Activated T-cell treated with anti-CD3 and anti-CD28 coated beads for 48 hours (primary cell): Measurements from ENCODE around the gene SSRP1.
"Not testable (repeated sequence)": the region's sequence is repeated elsewhere in the genome, so short reads cannot be mapped to it uniquely, and the experiment has no call there.

Experiments
- DNase-seq: peaks from one replicate; pipeline ENCODE4 v3.0.0-alpha.2; 2020; ENCODE audit warnings: low read depth

Gene SSRP1, protein sequence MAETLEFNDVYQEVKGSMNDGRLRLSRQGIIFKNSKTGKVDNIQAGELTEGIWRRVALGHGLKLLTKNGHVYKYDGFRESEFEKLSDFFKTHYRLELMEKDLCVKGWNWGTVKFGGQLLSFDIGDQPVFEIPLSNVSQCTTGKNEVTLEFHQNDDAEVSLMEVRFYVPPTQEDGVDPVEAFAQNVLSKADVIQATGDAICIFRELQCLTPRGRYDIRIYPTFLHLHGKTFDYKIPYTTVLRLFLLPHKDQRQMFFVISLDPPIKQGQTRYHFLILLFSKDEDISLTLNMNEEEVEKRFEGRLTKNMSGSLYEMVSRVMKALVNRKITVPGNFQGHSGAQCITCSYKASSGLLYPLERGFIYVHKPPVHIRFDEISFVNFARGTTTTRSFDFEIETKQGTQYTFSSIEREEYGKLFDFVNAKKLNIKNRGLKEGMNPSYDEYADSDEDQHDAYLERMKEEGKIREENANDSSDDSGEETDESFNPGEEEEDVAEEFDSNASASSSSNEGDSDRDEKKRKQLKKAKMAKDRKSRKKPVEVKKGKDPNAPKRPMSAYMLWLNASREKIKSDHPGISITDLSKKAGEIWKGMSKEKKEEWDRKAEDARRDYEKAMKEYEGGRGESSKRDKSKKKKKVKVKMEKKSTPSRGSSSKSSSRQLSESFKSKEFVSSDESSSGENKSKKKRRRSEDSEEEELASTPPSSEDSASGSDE

DNA sequence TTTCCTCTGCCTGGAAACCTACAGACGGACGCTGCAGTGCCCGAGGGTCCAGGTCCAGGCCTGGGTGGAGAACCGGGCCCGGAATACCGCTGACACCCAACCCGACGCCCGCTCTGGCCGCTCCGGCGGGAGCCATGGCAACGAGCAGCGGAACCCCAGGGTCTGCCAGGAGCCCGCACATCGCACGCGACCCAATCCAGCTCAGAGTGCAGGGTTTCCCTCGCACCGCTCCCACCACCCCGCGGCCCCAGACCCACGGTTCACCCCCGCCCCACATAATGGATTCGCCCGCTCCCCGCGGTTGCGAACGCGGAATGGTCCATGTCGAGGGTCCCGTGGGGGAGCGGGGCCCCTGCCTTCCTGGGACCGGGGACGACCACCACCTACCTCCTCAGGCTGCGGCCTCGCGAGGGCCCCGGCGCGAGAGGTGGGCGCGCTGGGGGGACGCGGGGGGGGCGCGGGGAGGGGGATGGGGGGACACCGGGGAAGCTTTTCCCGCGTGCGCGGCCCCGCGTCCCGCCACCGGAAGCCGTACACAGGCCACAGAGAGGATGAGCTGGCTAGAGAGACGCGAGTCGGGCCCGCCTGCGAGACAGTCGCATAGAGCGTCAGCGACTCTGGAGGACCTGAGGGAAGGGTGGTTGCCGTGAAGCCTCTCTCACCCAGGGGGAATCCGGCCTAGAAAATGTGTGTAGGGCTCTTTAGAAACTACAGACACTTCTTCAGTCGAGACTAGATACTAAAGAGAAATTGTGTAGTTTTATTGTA lies at the start of gene SSRP1:
TSS of gene SSRP1 (minus strand) at position 550 of the 768 bp plus-strand sequence. CDS start 771 bp downstream, outside the sequence.
- peak; percentile 85 for DNase-seq

DNA sequence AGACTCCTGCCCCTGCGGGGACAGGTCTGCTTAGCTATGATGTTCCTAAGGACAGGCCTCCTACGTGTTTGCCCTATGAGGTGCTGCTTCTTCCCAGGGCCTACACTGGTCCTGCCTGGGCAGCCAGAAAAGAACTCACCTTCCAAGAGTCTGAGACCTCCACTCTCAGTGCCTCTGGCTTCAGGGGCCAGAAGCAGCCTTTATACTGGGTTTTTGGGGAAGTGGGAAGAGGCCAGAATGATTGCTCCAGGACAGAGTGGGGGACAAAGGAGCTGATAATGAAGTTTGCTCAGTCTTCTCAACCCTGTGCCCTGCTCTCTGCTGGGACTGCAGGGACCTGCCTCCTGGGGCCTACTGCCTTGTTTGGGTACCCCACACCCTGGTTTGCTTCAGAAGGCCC lies 45.3 kb upstream of the SSRP1 start, which contains the start of gene PRG3:
TSS of gene PRG3 (minus strand) at position 176 of the 400 bp plus-strand sequence. CDS start 442 bp downstream, outside the sequence.
- no peak for DNase-seq

DNA sequence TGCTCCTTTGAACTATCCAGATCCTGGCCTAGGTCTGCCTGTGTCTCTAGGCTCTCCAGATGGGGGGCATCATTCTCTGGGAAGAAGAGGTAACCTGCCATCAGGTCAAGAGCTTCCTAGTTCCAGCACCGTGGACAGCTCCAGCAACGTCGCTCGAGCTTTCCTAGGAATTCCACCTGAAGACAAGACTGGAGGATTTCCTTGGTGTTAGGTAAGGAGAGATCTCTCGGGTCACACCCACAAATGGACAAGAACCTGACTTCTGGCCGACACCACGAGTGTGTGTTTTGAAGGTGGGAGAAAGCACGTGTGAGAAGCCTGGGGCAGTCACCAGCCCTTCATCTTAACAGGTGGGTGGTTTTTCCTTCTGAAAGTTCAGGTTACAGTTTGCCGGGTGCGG lies 44.0 kb upstream of the SSRP1 start:
- no peak for DNase-seq

DNA sequence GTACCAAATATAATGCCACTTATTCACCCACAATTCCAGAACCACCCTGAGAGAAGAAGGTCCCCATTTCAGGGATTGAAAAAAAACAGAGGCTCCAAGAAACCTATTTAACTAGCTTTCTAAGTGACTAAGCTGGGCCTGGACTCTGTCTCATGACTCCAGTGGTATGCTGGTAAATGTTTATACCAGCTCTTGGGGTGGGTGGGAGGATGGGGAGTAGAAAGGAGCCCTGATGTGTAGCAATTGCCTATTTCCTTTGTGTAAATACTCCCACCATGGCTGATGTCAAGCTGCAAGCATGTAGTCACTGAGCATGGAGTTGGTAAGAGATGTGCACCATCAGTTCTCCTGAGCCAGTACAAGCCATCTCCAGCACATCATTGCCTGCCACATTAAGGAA lies 42.5 kb upstream of the SSRP1 start:
- no peak for DNase-seq

DNA sequence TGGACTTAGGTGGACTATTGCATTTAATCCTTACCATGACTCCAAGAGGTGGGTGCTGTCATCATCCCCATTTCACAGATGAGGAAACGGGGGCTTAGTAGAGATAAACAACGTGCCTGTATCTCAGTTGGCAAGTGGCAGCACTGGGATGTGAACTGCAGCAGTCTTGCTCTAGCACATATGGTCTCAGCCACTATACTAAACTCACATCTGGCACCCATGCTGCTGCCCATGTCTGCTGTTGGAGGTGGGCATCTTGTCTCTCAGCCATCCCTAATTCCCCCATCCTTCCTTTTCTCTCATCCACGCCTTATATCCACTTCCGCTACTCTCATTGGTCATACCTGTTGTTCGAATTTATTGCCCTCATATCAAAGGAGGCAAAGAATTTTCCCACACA lies 41.4 kb upstream of the SSRP1 start:
- no peak for DNase-seq

DNA sequence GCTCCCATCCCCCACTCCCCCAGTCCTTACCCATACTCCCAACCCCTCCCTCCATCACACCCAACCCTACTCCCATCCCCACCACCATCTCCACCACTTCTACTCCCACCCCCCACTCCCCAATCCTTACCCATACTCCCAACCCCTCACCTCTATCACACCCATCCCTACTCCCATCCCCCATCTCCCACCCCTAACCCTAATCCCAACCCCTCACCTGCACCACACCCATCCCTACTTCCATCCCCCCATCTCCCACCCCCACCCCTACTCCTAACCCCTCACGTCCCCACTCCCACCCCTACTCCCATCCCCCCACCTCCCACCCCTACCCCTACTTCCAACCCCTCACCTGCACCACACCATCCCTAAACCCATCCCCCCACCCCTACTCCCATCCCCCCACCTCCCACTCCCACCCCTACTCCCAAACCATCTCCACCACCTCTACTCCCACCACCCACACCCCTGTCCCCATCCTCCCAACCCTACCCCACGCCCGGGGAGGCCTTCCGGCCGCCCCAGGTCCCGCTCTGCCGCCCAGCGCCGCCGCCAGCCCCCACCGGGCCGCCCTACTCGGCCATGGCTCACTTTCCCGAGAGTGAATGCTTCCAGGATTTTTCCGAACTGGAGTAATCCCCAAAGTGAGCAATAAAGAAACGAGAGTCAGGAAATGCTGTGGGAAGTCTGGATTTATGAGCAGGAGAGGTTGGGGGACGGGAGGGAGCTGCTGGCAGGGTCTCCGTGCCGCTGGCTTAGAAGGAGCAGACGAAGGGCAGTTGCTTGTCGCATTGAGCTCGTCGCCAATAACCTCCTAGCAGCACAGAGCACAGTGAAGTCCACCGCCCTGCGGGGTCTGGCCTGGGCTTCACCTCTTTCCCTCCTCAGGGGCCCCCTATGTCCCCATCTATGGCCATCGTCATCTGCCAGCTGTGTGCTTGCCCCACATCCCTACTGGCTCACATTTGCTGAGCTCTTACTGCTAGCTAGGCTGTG lies 40.7 kb upstream of the SSRP1 start:
- no peak for DNase-seq

DNA sequence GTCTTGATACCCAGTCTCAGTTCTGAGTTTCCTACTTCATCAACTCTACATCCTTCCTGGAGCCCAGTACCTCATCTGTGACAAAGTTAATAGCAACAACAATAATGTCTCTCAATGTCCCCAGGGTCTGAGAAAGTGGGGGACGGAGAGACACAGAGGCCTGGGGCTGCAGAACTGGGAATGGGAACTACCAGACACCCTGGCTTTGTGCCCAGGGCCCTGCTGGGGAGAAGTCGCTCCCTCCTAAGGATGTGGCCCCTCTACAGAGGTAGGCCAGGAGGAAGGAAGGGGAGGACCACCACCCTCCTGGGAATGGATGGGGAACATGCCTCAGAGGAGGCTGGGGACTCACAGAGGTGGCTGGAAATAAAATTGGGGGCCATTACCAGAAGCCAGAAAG lies 39.8 kb upstream of the SSRP1 start:
- no peak for DNase-seq

DNA sequence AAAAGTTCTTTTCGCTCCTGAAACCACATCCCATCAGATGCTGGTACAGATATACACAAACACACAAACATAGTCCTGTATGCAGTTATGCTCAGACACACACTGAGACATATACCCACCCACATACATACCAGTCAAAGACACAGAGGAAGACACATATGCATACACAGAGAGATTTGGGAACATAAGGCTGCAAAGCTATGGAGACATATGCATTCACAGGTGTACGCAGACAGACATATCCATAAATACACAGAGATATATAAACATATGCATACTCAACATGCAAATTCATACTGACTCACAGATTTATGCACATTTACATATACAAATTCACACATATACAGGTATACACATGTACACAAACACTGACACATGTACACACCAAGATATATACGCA lies 39.3 kb upstream of the SSRP1 start:
- no peak for DNase-seq

DNA sequence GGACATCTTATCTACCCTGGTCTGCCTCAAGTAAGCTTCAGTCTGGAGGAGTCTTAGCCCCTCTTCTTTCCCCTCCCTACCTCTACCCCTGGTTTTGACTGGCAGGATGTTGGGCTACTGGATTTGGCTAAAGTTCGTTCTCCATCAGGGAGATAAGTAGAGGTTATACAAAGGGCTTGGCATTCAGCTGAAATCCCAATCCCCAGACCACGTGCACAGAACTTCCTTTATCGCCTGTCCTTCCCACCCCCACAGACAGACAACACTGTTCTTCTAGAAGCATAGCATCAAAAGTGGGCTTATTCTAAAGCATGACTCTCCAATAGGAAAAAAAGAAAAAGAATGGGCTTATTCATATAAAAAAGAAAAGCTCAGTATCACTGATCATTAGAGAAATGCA lies 37.5 kb upstream of the SSRP1 start:
- DNase-seq = no peak

DNA sequence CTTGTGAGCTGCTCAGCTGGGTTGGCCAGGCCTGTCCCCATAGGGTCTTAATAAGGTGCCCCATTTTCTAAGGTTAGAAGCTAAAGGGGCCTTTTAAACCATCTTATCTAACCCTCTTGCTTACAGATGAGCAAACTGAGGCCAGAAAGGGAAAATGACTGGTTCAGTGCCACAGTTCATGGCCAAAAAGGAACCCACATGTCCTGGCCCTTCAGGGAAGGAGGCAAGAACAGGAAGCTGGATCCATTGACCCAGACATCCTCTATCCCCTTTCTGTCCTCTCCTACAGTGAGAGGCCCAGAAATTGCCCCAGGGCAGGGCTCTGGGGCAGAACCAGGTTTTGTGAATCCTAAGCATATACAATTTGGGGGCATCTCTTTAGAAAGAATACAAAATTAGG lies 35.2 kb upstream of the SSRP1 start:
- DNase-seq = no peak

DNA sequence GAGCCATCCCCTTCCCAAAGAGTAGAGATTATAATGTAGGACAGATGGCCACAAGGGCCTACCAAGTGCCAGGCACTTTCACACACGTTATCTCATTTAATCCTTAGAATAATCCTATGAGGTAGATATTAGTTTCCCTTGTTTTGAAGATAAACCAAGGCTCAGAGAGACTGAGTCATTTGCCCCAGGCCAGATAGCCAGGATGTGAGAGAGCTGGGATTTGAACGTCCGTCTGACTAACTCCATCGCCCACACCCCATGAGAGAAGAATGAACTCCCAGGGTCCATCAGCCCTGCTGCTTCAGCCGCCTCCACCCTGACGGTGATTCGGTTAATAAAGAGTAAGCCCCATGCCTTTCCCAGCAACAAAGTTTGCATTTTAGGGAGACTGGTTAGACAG lies 34.6 kb upstream of the SSRP1 start:
- DNase-seq = no peak

DNA sequence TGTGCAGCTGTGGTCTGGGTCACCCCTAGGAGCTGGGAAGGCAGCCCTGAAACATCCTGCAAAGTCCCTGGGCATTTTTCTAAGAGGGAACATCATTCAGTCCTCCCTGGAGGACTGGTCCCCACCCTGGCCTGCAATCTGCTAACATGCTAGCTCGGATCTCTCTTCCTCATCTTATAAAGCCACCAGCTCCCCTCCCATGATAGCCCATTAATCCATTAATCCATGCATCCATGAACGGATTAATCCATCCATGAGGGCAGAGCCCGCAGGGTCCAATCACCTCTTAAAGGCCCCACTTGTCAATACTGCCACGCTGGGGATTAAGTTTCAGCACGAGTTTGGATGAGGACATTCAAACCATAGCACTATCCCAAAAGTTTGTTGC lies 33.1 kb upstream of the SSRP1 start:
- no peak for DNase-seq

DNA sequence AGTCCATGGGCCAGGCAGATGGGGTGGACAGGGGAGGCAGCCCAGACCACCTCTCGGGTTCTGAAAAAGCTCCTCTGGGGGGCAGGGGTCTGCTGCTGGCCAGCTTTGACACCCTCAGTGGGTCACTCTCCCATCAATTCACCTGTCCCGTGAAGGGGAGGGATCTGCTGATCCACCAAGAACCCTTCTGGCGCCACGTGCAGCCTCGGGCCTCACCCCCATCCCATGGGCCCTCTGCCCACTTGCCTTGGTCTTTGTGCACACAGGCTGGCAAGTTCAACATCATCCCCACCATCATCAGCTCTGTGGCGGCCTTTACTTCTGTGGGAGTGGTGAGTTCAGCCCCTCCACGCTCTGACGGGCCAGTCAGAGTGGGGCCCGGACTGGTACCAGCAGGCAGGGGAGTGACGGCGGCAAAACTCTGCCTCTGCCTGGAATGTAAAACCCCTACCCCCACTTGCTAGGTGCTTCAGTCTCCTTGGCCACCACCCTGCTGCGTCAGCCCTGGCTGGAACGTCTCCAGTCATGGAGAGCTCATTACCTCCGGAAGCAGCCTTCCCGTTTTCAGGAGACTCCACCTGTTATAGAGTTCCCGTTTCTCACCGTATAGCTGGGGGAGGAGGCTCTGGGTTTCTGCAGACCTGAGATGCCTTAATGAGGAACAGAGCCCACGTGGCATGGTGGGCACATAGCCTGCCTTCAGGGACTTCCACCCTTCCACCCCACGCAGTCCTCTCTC lies 32.6 kb upstream of the SSRP1 start:
- no peak for DNase-seq

DNA sequence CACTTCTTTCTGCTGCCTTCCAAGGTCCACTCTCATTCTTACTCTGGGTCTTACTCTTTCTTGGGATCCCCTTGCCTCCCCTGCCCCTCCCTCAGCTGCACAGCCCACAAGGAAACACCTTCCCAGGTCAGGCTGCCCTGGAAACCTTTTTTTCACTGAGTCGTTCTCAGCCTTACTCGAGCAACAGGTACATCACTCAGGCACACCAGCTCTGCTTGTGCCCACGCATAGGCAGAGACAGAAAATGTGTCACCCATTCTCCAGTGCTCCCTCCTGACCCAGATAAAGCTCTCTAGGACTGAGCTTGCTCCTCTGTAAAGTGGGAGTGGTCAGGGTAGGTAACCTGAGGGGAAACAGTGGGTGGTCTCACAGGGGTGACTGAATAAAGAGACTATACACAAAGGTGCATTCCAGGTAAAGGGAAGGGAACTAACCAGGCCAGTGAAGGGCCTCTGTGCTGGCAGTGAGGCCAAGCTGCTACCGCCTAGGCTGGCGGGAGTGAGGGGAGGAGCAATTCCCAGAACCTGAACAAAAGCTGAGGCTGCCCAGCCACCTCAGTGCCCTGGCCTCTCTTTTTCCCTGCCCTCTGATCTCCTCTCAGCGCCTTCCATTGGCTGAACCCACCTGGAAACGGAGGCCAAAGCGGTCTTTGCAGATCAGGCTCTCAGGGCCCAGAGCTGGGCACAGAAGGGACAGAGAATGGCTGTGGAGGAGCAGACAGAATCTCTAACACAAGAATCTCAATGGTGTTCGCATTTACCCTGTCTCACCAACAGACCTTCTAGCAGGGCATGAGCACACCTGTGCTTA lies 29.4 kb upstream of the SSRP1 start:
- DNase-seq = no peak

DNA sequence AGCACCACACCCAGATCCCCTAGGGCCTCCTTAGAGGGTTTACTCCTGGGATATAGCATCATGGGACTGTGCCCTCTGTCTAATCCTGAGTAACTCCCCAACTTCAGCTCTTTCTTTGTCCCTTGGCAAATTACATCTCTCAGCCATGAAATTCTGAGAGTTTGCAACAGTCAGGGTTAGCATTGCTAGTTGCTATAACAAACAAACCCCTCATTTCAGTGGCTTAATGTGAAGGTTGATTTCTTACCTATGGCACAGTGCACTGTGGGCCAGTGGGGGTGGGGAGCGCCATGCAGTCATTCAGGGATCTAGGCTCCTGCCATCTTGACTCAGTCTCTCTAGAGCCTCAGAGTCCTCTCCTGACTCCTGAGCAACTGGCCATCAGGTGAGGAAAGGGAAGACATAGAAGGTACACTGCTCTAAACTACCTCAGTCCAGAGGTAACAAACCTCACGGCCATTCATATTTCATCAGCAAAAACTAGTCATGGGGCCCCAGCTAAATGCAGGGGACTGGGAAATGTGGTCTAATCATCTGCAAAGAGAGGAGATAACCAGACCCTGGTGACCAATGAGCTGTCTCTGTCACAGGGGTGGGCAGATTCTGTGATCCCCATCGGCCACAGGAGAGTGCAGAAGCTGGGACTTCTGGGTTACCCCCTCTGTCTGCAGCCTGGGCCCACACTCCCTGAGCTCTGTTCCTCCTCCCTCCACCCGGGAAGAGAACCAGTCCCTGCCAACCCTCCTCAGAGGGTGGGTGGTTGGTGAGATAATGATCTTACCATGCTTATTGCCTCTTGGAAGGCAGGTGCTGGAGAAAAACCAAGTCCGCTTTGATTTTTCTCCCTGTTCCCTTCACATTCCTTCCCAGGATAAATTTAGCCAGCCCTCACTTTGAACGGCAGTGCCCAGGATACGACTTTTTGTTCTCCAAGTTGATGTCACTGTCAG lies 27.7 kb upstream of the SSRP1 start:
- no peak for DNase-seq

DNA sequence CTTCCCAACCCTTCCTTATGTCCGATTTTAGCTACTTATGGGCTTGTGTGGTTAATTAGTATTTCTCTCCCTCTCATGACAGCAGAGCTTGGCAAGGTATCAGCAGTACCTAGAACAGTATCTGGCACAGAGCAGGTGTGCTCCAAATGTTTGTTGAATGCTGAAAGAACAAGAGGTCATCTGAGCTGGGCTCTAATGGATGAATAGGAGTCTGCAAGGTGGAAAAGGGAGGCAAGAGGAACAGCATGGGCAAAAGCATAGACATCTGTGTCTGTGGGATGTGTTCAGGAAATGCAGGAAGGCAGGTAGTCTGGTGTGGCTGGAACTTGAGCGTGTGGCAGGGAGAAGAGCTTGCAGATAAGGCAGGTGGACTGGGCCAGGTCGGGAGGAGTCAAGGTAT lies 26.2 kb upstream of the SSRP1 start:
- no peak for DNase-seq

DNA sequence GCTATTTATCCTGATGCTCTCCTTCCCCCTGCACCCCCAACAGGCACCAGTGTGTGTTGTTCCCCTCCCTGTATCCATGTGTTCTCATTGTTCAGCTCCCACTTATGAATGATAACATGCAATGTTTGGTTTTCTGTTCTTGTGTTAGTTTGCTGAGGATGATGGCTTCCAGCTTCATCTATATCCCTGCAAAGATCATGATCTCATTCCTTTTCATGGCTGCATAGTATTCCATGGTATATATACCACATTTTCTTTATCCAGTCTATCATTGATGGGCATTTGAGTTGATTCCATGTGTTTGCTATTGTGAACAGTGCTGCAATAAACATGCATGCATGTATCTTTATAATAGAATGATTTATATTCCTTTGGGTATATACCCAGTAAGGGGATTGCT lies 25.7 kb upstream of the SSRP1 start:
- not testable (repeated sequence) for DNase-seq

DNA sequence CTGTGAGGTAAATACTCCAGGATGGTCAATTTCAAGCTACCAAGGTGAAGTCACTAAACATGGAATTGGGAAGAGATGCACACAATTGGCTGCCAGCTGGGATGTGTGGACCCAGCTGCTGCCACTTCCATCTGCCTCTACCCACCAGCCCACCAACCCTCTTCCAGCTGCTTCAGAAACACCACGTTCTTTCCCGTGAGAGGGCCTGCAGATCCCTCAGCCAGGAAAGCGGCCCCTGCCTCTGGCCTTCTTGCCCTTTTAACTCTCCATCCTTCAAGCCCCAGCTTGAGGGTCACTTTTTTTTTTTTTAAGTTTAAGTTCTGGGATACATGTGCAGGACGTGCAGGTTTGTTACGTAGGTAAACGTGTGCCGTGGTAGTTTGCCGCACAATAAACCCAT lies 25.3 kb upstream of the SSRP1 start:
- DNase-seq = no peak
